Ecto neural progenitor cell (in vitro differentiated cells): ENCODE data around the gene SYCN.

ENCODE experiments used
- DNase-seq: peaks from one replicate; pipeline ENCODE4 v3.0.0-alpha.2; 2018; ENCODE audit warnings: low spot score

SYCN gene

GRCh38 chr19:39171479-39172465, 32.3 kb downstream of the SYCN start:
- no peak for DNase-seq

- DNase-seq: no peak
Measured at GRCh38 chr19:39170386-39171231, 33.5 kb downstream of the SYCN start.

GRCh38 chr19:39169143-39169810, 34.8 kb downstream of the SYCN start:
- no peak for DNase-seq

- no peak for DNase-seq
Measured at GRCh38 chr19:39168258-39169142, 35.6 kb downstream of the SYCN start.

GRCh38 chr19:39167461-39168257, 36.4 kb downstream of the SYCN start:
- no peak for DNase-seq

- no peak for DNase-seq
Measured at GRCh38 chr19:39166571-39167391, 37.3 kb downstream of the SYCN start.

GRCh38 chr19:39165857-39166256, 38.2 kb downstream of the SYCN start:
- DNase-seq: no peak

- no peak for DNase-seq
Measured at GRCh38 chr19:39164289-39164688, 39.8 kb downstream of the SYCN start.

- DNase-seq: no peak
Measured at GRCh38 chr19:39163621-39164020, 40.4 kb downstream of the SYCN start.

- no peak for DNase-seq
Measured at GRCh38 chr19:39162441-39163043, 41.5 kb downstream of the SYCN start.

- no peak for DNase-seq
Measured at GRCh38 chr19:39160889-39161672, 43.0 kb downstream of the SYCN start.

- no peak for DNase-seq
Measured at GRCh38 chr19:39160523-39160861, 43.6 kb downstream of the SYCN start.

GRCh38 chr19:39158646-39159260, 45.3 kb downstream of the SYCN start:
- no peak for DNase-seq

GRCh38 chr19:39157997-39158389, 46.1 kb downstream of the SYCN start:
- DNase-seq: no peak

GRCh38 chr19:39157275-39157996, 46.6 kb downstream of the SYCN start:
- DNase-seq: no peak

GRCh38 chr19:39156326-39157230, 47.5 kb downstream of the SYCN start:
- no peak for DNase-seq
